ENCODE results near the gene TRAF4.

TRAF4 gene

DNA sequence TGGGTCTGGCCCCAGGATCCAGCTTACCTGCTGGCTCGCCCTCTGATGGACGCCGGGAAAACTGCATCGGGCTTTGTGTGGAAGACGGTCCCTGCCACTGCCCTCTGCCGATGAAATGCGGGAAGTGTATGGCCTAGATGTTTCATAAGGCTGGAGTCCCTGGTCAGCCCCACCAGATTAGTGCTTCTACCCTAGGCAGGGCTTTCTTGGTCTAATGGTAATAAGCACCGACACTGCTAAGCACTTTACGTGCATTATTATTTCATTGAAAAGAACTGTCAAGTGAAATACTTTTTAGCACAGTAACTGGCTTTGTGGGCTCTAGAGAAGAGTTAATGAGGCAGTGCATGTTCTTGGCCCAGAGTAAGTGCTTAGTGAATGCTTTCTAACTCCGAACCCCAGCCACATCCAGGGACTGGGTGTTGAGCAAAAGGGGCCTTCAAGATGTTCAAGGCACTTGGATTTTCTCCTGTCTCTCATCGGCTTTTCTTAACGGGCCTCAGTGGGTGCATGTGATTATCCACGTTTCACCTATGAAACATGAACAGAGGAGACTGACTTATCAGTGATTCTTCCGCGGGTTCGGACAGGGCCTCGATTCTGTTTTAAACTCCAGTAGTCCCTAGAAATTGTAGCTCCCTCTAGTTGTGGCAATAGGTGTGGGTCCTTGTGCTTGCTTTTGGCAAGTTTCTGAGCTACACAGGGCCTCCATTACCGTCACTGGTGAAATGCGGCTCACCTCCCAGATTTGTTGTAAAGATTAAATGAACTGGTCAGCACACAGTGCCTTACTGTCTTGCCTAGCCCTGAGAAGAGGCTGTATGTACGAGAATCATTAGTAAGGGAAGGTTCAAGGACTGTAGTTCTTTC is 6.6 kb downstream of the TRAF4 start:
- TF ChIP-seq HDGF (IDR thresholded peaks at IDR 0.05; ENCODE audit: borderline replicate concordance) (0 out of 2 replicates have a peak, but pooled peaks have one; percentile 60), FOXA1 (IDR thresholded peaks at IDR 0.05) (no peak)

DNA sequence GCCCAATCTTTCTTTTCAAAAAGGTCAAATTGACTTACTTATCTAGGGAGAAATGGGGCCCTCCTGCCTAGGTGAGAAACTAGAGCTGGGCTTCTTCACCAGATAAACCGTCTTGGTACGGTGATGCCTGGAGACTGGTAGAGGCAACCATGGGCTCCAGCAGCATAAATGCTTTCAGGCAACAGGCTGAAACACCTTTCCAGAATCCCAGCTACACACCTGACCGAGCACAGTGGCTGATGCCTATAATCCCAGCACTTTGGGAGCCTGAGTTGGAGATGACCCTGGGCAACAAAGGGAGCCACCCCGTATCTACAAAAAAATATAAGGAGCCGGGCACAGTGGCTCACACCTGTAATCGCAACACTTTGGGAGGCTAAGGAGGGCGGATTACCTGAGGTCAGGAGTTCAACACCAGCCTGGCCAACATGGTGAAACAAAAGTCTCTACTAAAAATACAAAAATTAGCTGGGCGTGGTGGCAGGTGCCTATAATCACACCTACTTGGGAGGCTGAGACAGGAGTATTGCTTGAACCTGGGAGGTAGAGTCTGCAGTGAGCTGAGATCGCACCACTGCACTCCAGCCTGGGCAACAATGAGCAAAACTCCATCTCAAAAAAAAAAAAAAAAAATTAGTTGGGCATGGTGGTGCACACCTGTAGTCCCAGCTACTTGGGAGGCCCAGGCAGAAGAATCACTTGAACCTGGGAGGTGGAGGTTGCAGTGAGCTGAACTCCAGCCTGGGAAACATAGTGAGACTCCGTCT is 8.0 kb downstream of the TRAF4 start:
- CTCF ChIA-PET: interaction anchor here (0.6 to 9.3 kb wide), 4 partner anchors 12 to 250 kb away, joined by 4 to 185 read pairs (median 12); partner anchors contain the start of genes NEK8 and TLCD1
- POLR2A ChIA-PET: interaction anchor here (1.2 to 17.2 kb wide), 6 partner anchors 10 to 197 kb away, joined by 3 to 409 read pairs (median 4); partner anchors contain the start of genes NEK8, RPL23A and TLCD1
- TF ChIP-seq LEF1 (IDR thresholded peaks at IDR 0.05; ENCODE audit: borderline replicate concordance) (no peak), FOXK2 (IDR thresholded peaks at IDR 0.05) (no peak), ELF4 (IDR thresholded peaks at IDR 0.05) (no peak), ARNT (IDR thresholded peaks at IDR 0.05) (no peak), HDGF (IDR thresholded peaks at IDR 0.05; ENCODE audit: borderline replicate concordance) (no peak), SP1 (IDR thresholded peaks at IDR 0.05) (no peak), SUZ12 (IDR thresholded peaks at IDR 0.05) (no peak), ZNF384 (IDR thresholded peaks at IDR 0.05) (no peak), NFRKB (IDR thresholded peaks at IDR 0.05) (no peak), TARDBP (IDR thresholded peaks at IDR 0.05) (no peak)
- TF ChIP-seq, protein P1, sequence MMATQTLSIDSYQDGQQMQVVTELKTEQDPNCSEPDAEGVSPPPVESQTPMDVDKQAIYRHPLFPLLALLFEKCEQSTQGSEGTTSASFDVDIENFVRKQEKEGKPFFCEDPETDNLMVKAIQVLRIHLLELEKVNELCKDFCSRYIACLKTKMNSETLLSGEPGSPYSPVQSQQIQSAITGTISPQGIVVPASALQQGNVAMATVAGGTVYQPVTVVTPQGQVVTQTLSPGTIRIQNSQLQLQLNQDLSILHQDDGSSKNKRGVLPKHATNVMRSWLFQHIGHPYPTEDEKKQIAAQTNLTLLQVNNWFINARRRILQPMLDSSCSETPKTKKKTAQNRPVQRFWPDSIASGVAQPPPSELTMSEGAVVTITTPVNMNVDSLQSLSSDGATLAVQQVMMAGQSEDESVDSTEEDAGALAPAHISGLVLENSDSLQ (IDR thresholded peaks at IDR 0.05): no peak
- DNase-seq (ENCODE audit: extremely low spot score): no peak

More for the DNA sequence above, 6.6 kb downstream of the TRAF4 start:
- ChIA-PET POLR2A (interaction anchor here (0.7 to 17.2 kb wide), 9 partner anchors 9 to 199 kb away, joined by 3 to 409 read pairs (median 4); partner anchors contain the start of genes ERAL1, NEK8, PROCA1 and RPL23A), CTCF (interaction anchor here (0.6 to 9.3 kb wide), 12 partner anchors 11 to 248 kb away, joined by 3 to 185 read pairs (median 5); partner anchors contain the start of genes BLTP2, FLOT2, NEK8 and TLCD1)
- DNase-seq (ENCODE audit: extremely low spot score): peak; percentile 70

DNA sequence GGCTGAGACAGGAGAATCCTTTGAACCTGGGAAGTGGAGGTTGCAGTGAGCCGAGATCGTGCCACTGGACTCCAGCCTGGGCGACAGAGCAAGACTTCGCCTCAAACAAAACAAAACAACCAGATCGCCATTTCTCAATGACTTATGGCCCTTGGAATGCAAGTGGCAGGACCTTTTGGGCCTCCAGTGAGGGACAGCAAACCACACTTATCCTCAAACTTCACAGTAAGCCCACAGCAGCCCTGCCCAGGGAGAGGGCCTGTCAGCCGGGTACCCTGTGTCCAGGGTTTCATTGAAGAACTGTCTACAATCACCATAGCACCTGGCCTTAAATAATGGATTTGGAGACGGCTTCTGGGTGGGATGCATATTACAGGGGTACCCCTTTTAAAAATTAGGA is 11.7 kb downstream of the TRAF4 start:
- ChIA-PET CTCF (interaction anchor here (1.4 kb wide), 2 partner anchors 29 to 94 kb away, joined by 4 read pairs; no protein-coding TSS in a partner anchor), POLR2A (interaction anchor here (17.2 kb wide), 1 partner anchor 29 kb away, joined by 409 read pairs; the partner anchor contains the start of genes NEK8 and TLCD1)
- TF ChIP-seq BHLHE40 (IDR thresholded peaks at IDR 0.05; ENCODE audit: borderline replicate concordance) (no peak), CTBP1 (IDR thresholded peaks at IDR 0.05; ENCODE audit: borderline replicate concordance) (no peak), ZNF384 (IDR thresholded peaks at IDR 0.05) (no peak), FOXM1 (IDR thresholded peaks at IDR 0.05; ENCODE audit: borderline replicate concordance) (no peak), HDGF (IDR thresholded peaks at IDR 0.05; ENCODE audit: borderline replicate concordance) (no peak), FOXA1 (IDR thresholded peaks at IDR 0.05) (no peak), SUZ12 (IDR thresholded peaks at IDR 0.05) (no peak), ARNT (IDR thresholded peaks at IDR 0.05) (no peak), NFRKB (IDR thresholded peaks at IDR 0.05) (no peak), FOXK2 (IDR thresholded peaks at IDR 0.05) (no peak), SP1 (IDR thresholded peaks at IDR 0.05) (no peak), ELF4 (IDR thresholded peaks at IDR 0.05) (no peak), LEF1 (IDR thresholded peaks at IDR 0.05; ENCODE audit: borderline replicate concordance) (no peak)
- TF ChIP-seq, protein P1 (IDR thresholded peaks at IDR 0.05): no peak
- DNase-seq (ENCODE audit: extremely low spot score): no peak

DNA sequence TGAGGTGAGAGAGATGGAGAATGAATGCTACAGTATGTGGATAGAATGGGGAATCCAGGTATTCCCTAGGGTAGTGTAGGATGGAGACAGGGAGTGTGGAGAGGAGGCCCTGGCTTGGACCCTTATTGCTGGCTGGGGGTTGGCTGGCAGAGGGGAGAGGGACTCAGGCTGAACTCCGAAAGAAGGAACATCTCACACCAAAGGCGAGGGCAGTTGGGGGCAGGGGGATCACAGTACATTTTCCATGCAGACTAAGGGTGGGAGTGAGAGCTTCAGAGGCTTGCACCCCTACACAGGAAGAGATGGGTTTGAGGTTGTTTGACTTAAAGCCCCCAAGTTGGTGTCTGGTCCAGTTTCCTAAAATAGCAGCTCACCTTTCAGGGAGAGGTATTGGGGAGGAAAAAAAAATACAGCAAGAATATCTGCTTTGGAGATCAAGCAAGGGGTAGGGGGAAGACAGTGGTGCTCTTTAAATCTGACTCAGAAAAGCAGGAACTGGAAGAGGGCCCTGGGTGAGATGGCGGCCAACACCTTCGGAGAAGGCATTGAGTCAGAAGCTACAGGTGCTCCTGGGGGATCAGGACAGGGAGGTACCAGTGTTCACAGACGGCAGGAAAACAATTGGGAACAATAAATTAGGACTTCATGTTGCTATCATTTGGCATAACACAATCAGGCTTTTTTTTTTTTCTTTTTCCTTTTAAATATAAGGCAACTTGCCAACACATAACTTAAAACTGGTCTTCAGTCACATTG is 12.4 kb downstream of the TRAF4 start:
- TF ChIP-seq ZNF384 (IDR thresholded peaks at IDR 0.05): no peak
- ChIA-PET CTCF (interaction anchor here (0.7 to 1.2 kb wide), 3 partner anchors 8 to 29 kb away, joined by 3 read pairs; partner anchors contain the start of gene NEK8), POLR2A (interaction anchor here (17.2 kb wide), 1 partner anchor 29 kb away, joined by 409 read pairs; the partner anchor contains the start of genes NEK8 and TLCD1)
- DNase-seq (ENCODE audit: extremely low spot score): no peak

DNA sequence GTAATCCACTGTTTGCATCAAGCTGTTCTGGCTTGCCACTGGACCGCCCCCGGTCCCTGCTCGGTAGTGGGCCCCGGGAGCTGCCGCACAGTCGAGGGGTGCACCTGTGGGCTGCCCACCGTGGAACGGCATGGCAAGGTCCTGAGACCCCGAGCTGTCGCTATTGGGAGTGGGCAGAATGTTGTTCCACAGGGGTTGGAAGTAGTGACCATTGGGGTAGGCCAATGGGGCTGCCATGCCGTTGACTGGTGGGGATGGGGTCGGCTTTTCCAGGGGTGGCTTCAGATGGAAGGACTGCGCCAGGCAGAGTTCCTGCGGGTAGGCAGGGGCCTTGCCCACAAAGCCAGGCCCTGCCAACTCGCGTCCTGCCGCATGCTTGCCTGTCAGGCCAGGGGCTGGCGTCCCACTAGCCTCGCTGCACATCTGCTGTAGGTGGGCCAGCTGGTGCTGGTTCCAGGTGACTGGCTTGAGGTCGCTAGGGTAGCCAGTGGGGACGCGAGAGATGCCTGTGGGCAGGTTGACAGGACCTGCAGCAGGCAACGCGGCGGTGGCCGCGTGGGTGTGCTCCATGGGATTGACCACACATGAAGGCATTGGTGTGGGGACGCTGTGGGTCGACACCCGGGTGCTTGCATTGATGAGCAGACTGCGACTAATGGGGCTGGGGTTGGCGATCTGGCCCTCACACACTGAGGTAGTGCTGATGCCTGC is 14.8 kb downstream of the TRAF4 start:
- TF ChIP-seq SP1 (IDR thresholded peaks at IDR 0.05) (no peak), FOXA1 (IDR thresholded peaks at IDR 0.05) (no peak), ARNT (IDR thresholded peaks at IDR 0.05) (no peak), SUZ12 (IDR thresholded peaks at IDR 0.05) (no peak), BHLHE40 (IDR thresholded peaks at IDR 0.05; ENCODE audit: borderline replicate concordance) (no peak), L3MBTL2 (conservative IDR thresholded peaks at IDR 0.05) (no peak), LEF1 (IDR thresholded peaks at IDR 0.05; ENCODE audit: borderline replicate concordance) (no peak), FOXK2 (IDR thresholded peaks at IDR 0.05) (no peak), ELF4 (IDR thresholded peaks at IDR 0.05) (no peak), HDGF (IDR thresholded peaks at IDR 0.05; ENCODE audit: borderline replicate concordance) (no peak), TARDBP (IDR thresholded peaks at IDR 0.05) (no peak), NFRKB (IDR thresholded peaks at IDR 0.05) (no peak), ZNF384 (IDR thresholded peaks at IDR 0.05) (no peak), CTBP1 (IDR thresholded peaks at IDR 0.05; ENCODE audit: borderline replicate concordance) (no peak), FOXM1 (IDR thresholded peaks at IDR 0.05; ENCODE audit: borderline replicate concordance) (no peak)
- TF ChIP-seq, protein P1 (IDR thresholded peaks at IDR 0.05): no peak
- POLR2A ChIA-PET: interaction anchor here (1.1 kb wide), 1 partner anchor 13 kb away, joined by 3 read pairs; no protein-coding TSS in a partner anchor

More for the DNA sequence above, 14.8 kb downstream of the TRAF4 start:
- CTCF ChIA-PET: no interaction called here
- no peak for DNase-seq (ENCODE audit: extremely low spot score)

All from HEK293T (cell line).